Ishikawa (cell line): ENCODE measurements around the gene PREX1.

Experiments
- CEBPB ChIP-seq: IDR thresholded peaks from 2 replicates; pipeline ENCODE4 v1.6.1; 2012
- CREB1 ChIP-seq: IDR thresholded peaks from 2 replicates; pipeline ENCODE4 v1.6.1; 2012; ENCODE audit warnings: low read depth
- EP300 ChIP-seq: IDR thresholded peaks from 2 replicates; pipeline ENCODE4 v1.6.1; 2012; ENCODE audit warnings: borderline replicate concordance
- FOXM1 ChIP-seq: IDR thresholded peaks from 2 replicates; pipeline ENCODE4 v1.6.1; 2012; ENCODE audit warnings: low read depth, borderline replicate concordance
- NFIC ChIP-seq: IDR thresholded peaks from 2 replicates; pipeline ENCODE4 v1.6.1; 2012
- RAD21 ChIP-seq: IDR thresholded peaks from 2 replicates; pipeline ENCODE4 v1.6.1; 2012; ENCODE audit warnings: low read depth
- REST ChIP-seq: IDR thresholded peaks from 2 replicates; pipeline ENCODE4 v1.6.1; 2012; ENCODE audit warnings: low read depth, mild to moderate bottlenecking
- TAF1 ChIP-seq: IDR thresholded peaks from 2 replicates; pipeline ENCODE4 v1.6.1; 2012; ENCODE audit warnings: low read depth, mild to moderate bottlenecking
- TCF12 ChIP-seq: IDR thresholded peaks from 2 replicates; pipeline ENCODE4 v1.6.1; 2012; ENCODE audit warnings: low read depth
- TEAD4 ChIP-seq: IDR thresholded peaks from 2 replicates; pipeline ENCODE4 v1.6.1; 2012
- YY1 ChIP-seq: IDR thresholded peaks from 2 replicates; pipeline ENCODE4 v1.6.1; 2012; ENCODE audit warnings: low read depth
- TF ChIP-seq, protein P1 (sequence below): IDR thresholded peaks from 2 replicates; pipeline ENCODE4 v1.6.1; 2012

GRCh38 chr20:48649104-48649626, 178.6 kb downstream of the PREX1 start:
- TF ChIP-seq, protein P1, sequence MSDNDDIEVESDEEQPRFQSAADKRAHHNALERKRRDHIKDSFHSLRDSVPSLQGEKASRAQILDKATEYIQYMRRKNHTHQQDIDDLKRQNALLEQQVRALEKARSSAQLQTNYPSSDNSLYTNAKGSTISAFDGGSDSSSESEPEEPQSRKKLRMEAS, result no peak
- TF ChIP-seq FOXM1 (no peak), EP300 (no peak), TCF12 (no peak), YY1 (no peak), NFIC (no peak), TAF1 (no peak), REST (no peak), TEAD4 (no peak), CEBPB (no peak), CREB1 (no peak), RAD21 (no peak)
